HepG2 (cell line): ENCODE results near the gene ANKLE1. TPM values are rescaled to one million over a fixed set of nuclear protein-coding genes. Genes with fewer than 3 reads are reported as not detected.

Experiments used
- ATAC-seq: fragments of 200-7000 bp; cut with Tn5 transposase; 3 replicates; pipeline ENCODE4 v1.9.1; 2020; ENCODE audit warnings: mild to moderate bottlenecking, moderate library complexity
- BruUV-seq: library from RNA; stranded (reverse); fragments of 400-500 nt; replicated peaks from 2 replicates; lab custom pipeline; 2021; lab: Mats Ljungman, UMichigan
- CTCF ChIA-PET: fragments of 300-600 bp; formaldehyde crosslinking; extraction: SDS; loops from one replicate; lab custom pipeline; 2021; ENCODE audit warnings: low total read pairs, inconsistent platforms, low intra/inter-chr PET ratio; lab: Yijun Ruan, JAX
- POLR2A ChIA-PET: fragments of 350-600 bp; sonication (Branson Sonifier 250); formaldehyde crosslinking; loops from one replicate; lab custom pipeline; 2020; ENCODE audit warnings: antibody characterized with exemption, inconsistent platforms; lab: Yijun Ruan, JAX
- DNase-seq: peaks from one replicate; pipeline ENCODE4 v3.0.0-alpha.2; 2015; ENCODE audit warnings: low spot score
- FAIRE-seq: peaks from 3 replicates; lab custom pipeline; 2011; peaks lifted over from hg19 to GRCh38; lab: Jason Lieb, UNC
- H2AFZ ChIP-seq: one replicate; pipeline ENCODE4 v1.6.1; 2011; ENCODE audit warnings: low read length, inconsistent platforms
- H3K27ac ChIP-seq: fragments of 300-600 bp; 3 replicates; pipeline ENCODE4 v1.8.0; 2011; ENCODE audit warnings: mixed run types, mild to moderate bottlenecking, mixed read lengths, low read length, inconsistent platforms; ENCODE audit not compliant: insufficient read depth; ENCODE audit errors: extremely low read length
- H3K27me3 ChIP-seq, 2 experiments: fragments of 200-600 bp in 1 of 2; 2 replicates in 1 of 2; 3 replicates in 1 of 2; pipeline versions ENCODE4 v1.6.0 to v1.8.0; 2011; ENCODE audit warnings: low read length in 2 of 2, mild to moderate bottlenecking in 2 of 2, moderate library complexity in 2 of 2, inconsistent platforms in 1 of 2; ENCODE audit not compliant: insufficient read depth in 2 of 2, control insufficient read depth in 1 of 2
- H3K36me3 ChIP-seq, 2 experiments: fragments of 200-600 bp in 1 of 2; replicated peaks in 1 of 2; 2 replicates in 1 of 2; 3 replicates in 1 of 2; pipeline versions ENCODE4 v1.5.1 to v1.8.0; 2011; ENCODE audit warnings: low read length in 2 of 2, inconsistent platforms in 1 of 2; ENCODE audit not compliant: insufficient read depth in 2 of 2, control insufficient read depth in 1 of 2
- H3K4me1 ChIP-seq: 2 replicates; pipeline ENCODE4 v1.5.1; 2012; ENCODE audit warnings: low read length, inconsistent platforms; ENCODE audit not compliant: insufficient read depth
- H3K4me2 ChIP-seq: 2 replicates; pipeline ENCODE4 v1.6.0; 2011; ENCODE audit warnings: low read depth, low read length, inconsistent platforms
- H3K4me3 ChIP-seq, 3 experiments: fragments of 200-600 bp in 1 of 3; sonication (generic), shearing (Covaris generic) in 1 of 3; replicated peaks in 1 of 3; 2 replicates each; pipeline ENCODE4 v1.5.1; 2011 to 2016; ENCODE audit warnings: low read length in 3 of 3, inconsistent platforms in 2 of 3, low read depth in 2 of 3, mild to moderate bottlenecking in 2 of 3, control low read depth in 1 of 3, mixed read lengths in 1 of 3; ENCODE audit not compliant: insufficient read depth in 1 of 3
- H3K79me2 ChIP-seq: one replicate; pipeline ENCODE4 v1.6.1; 2011; ENCODE audit warnings: low read length, inconsistent platforms; ENCODE audit not compliant: insufficient read depth
- H3K9ac ChIP-seq: 2 replicates; pipeline ENCODE4 v1.6.0; 2011; ENCODE audit warnings: mild to moderate bottlenecking, low read depth, low read length, inconsistent platforms; ENCODE audit not compliant: insufficient read depth
- H3K9me3 ChIP-seq: 2 replicates; pipeline ENCODE4 v1.5.1; 2012; ENCODE audit warnings: mild to moderate bottlenecking, low read length
- H4K20me1 ChIP-seq: 2 replicates; pipeline ENCODE4 v1.6.0; 2011; ENCODE audit warnings: inconsistent platforms, mild to moderate bottlenecking, low read length, moderate library complexity; ENCODE audit not compliant: insufficient read depth
- CEBPG ChIP-seq: IDR thresholded peaks from 2 replicates; pipeline ENCODE4 v1.6.1; 2016
- CHD2 ChIP-seq: IDR thresholded peaks from 2 replicates; pipeline ENCODE4 v1.6.1; 2011; ENCODE audit warnings: low read depth, low read length, improper control_type of control experiment
- ESRRA ChIP-seq: sonication (generic); formaldehyde crosslinking; IDR thresholded peaks from 2 replicates; pipeline ENCODE4 v1.5.1; 2020; ENCODE audit warnings: mild to moderate bottlenecking, low read depth, missing genetic modification reagents
- MTA1 ChIP-seq: sonication (generic); formaldehyde crosslinking; IDR thresholded peaks from 2 replicates; pipeline ENCODE4 v1.4.0; 2020; ENCODE audit warnings: missing genetic modification reagents, mild to moderate bottlenecking, borderline replicate concordance
- MTF1 ChIP-seq: sonication (generic); formaldehyde crosslinking; IDR thresholded peaks from 2 replicates; pipeline ENCODE4 v1.5.0; 2020; ENCODE audit warnings: missing genetic modification reagents
- NFE2L2 ChIP-seq: fragments of 150-350 bp; IDR thresholded peaks from 2 replicates; pipeline ENCODE4 v1.6.1; 2014; ENCODE audit warnings: low read length
- POLR2A ChIP-seq, 2 experiments: IDR thresholded peaks; 2 replicates each; pipeline ENCODE4 v1.6.1; 2011; ENCODE audit warnings: low read depth in 2 of 2, low read length in 2 of 2, mild to moderate bottlenecking in 1 of 2, moderate library complexity in 1 of 2; ENCODE audit not compliant: insufficient read depth in 1 of 2
- POLR2AphosphoS5 ChIP-seq: IDR thresholded peaks from 2 replicates; pipeline ENCODE4 v1.6.1; 2012; ENCODE audit warnings: low read depth, low read length
- RCOR2 ChIP-seq: IDR thresholded peaks from 2 replicates; pipeline ENCODE4 v1.6.1; 2016; ENCODE audit warnings: missing biosample characterization, missing genetic modification reagents
- RFXANK ChIP-seq: IDR thresholded peaks from 2 replicates; pipeline ENCODE4 v1.6.1; 2016
- SMC3 ChIP-seq: IDR thresholded peaks from 2 replicates; pipeline ENCODE4 v1.6.1; 2011; ENCODE audit warnings: low read length, improper control_type of control experiment
- SRSF9 ChIP-seq: fragments of 200-400 bp; formaldehyde crosslinking; IDR thresholded peaks from 2 replicates; pipeline ENCODE4 v1.6.1; 2018; ENCODE audit warnings: borderline replicate concordance, mild to moderate bottlenecking, low read depth, low read length; ENCODE audit not compliant: insufficient read depth, poor library complexity, severe bottlenecking
- TBP ChIP-seq: sonication (generic); formaldehyde crosslinking; IDR thresholded peaks from 2 replicates; pipeline ENCODE4 v1.5.0; 2020; ENCODE audit warnings: missing genetic modification reagents
- WIZ ChIP-seq: sonication (generic); formaldehyde crosslinking; IDR thresholded peaks from 2 replicates; pipeline ENCODE4 v1.5.1; 2020; ENCODE audit warnings: mild to moderate bottlenecking, missing genetic modification reagents
- ZNF12 ChIP-seq: sonication (generic); formaldehyde crosslinking; IDR thresholded peaks from 2 replicates; pipeline ENCODE4 v1.5.0; 2020; ENCODE audit warnings: missing genetic modification reagents
- ZNF414 ChIP-seq: sonication (generic); formaldehyde crosslinking; IDR thresholded peaks from 2 replicates; pipeline ENCODE4 v1.5.0; 2020; ENCODE audit warnings: missing genetic modification reagents
- ZNF687 ChIP-seq: sonication (generic); formaldehyde crosslinking; IDR thresholded peaks from 2 replicates; pipeline ENCODE4 v1.5.1; 2020; ENCODE audit warnings: mild to moderate bottlenecking, missing genetic modification reagents, moderate library complexity
- ZNF709 ChIP-seq: sonication (generic); formaldehyde crosslinking; IDR thresholded peaks from 2 replicates; pipeline ENCODE4 v1.5.0; 2020; ENCODE audit warnings: mild to moderate bottlenecking, missing genetic modification reagents
- ZNF710 ChIP-seq: sonication (generic); formaldehyde crosslinking; IDR thresholded peaks from 2 replicates; pipeline ENCODE4 v1.5.0; 2020; ENCODE audit warnings: mild to moderate bottlenecking, missing genetic modification reagents, borderline replicate concordance
- WGBS: methylation state at CpG from one replicate; pipeline ENCODE4 v1.1.6; 2017; ENCODE audit warnings: low lambda C conversion rate; 5-methylcytosine and 5-hydroxymethylcytosine counted together
- in situ Hi-C: cut with HindIII; loops from 2 replicates; pipeline ENCODE4 v1.10.0; 2017; ENCODE audit warnings: low pct_unique_long_range_greater_than_20kb; ENCODE audit not compliant: extremely low pct_ligation_motif_present
- intact Hi-C: fragments of 100-400 bp; cut with micrococcal nuclease; formaldehyde crosslinking; loops from one replicate; pipeline ENCODE4 v1.10.0; 2022; ENCODE audit not compliant: unreplicated experiment
- polyA plus RNA-seq, 8 experiments: library from polyadenylated mRNA; depleted of rRNA in 3 of 8; stranded (reverse) in 7 of 8; unstranded in 1 of 8; fragments of >200 nt; fragmentation: Illumina TruSeq in 4 of 8; extraction: Trizol in 4 of 8; gene quantifications; 2 replicates each; pipeline versions ENCODE4 v1.2.1 to v1.2.3, GENCODE V29; 2011 to 2016; ENCODE audit warnings: low read depth in 4 of 8, missing spikeins in 1 of 8, mixed read lengths in 1 of 8; ENCODE audit not compliant: insufficient read depth in 1 of 8
- total RNA-seq, 5 experiments: library from RNA; depleted of rRNA; stranded (reverse); fragments of >200 nt; fragmentation: Illumina TruSeq; extraction: Trizol; gene quantifications; 2 replicates each; pipeline ENCODE4 v1.2.3, GENCODE V29; 2016; ENCODE audit warnings: low read depth in 1 of 5

ANKLE1 gene
- total and polyA plus RNA-seq, 2 of the 13 experiments (the other 11 are each of a cell fraction or from before 2014, with no cell fraction given) = 0.69 to 1.5 TPM

- Histone ChIP-seq H3K4me3 (peak overlapping the region; percentile 11 to 57 (median 34); a peak in 4 of 6 replicates), H4K20me1 (peaks cover 27% of the 10 kb centered on the region; the same call in 1 of the 2 replicates), H3K27me3 (no peaks in the 10 kb centered on the region), H3K36me3 (peaks cover 10 to 17% of the 10 kb centered on the region in 2 experiments; a peak in 4 of 5 replicates), H3K9me3 (no peaks in the 10 kb centered on the region), H3K79me2 (peaks cover 61% of the 10 kb centered on the region), H2AFZ (no peak overlapping the region), H3K4me2 (peak overlapping the region; percentile 70), H3K9ac (peak overlapping the region; percentile 48), H3K27ac (peak overlapping the region; percentile 82), H3K4me1 (peaks cover 69% of the 10 kb centered on the region)
- POLR2A ChIA-PET = interaction anchor here (1.2 to 9.0 kb wide), 8 partner anchors 8 to 35 kb away, joined by 3 to 178 read pairs (median 14); partner anchors contain the start of genes BABAM1, OCEL1 and USE1
- 75% methylated on average over 6 of the region's 6 CpGs for WGBS
- ATAC-seq (no peak), DNase-seq (no peak), FAIRE-seq (no peak)
- in situ Hi-C loops (no loop called here), intact Hi-C loops (no loop called here)
- no TSS peak for BruUV-seq
- CTCF ChIA-PET = no interaction called here
- TF ChIP-seq TBP (CRISPR knock-in tag) = no peak
- no peak for TF ChIP-seq RFXANK (CRISPR knock-in tag)
- no peak for TF ChIP-seq CEBPG (CRISPR knock-in tag)
- 0 out of 4 replicates have a peak, but pooled peaks of 1 of the 2 experiments have one; percentile 14 for TF ChIP-seq POLR2A (IDR thresholded peaks at IDR 0.05; ENCODE audit: insufficient read depth in 1 of 2, low read depth in 2 of 2, low read length in 2 of 2)
- TF ChIP-seq CHD2 = no peak
- 0 out of 2 replicates have a peak, but pooled peaks have one; percentile 10 for TF ChIP-seq POLR2AphosphoS5
- TF ChIP-seq NFE2L2 = no peak
- TF ChIP-seq RCOR2 (CRISPR knock-in tag) = no peak
- TF ChIP-seq ESRRA (CRISPR knock-in tag) = no peak
- peak; percentile 26 for TF ChIP-seq ZNF687 (CRISPR knock-in tag)
- no peak for TF ChIP-seq WIZ (CRISPR knock-in tag)
- 0 out of 2 replicates have a peak, but pooled peaks have one; percentile 2 for TF ChIP-seq ZNF709 (CRISPR knock-in tag)
- TF ChIP-seq ZNF12 = no peak
- 0 out of 2 replicates have a peak, but pooled peaks have one; percentile 2 for TF ChIP-seq ZNF414
- TF ChIP-seq SMC3 = no peak
- no peak for TF ChIP-seq ZNF710 (CRISPR knock-in tag)
- TF ChIP-seq MTA1 (CRISPR knock-in tag) = no peak
- TF ChIP-seq SRSF9 = no peak
- TF ChIP-seq MTF1 (CRISPR knock-in tag) = no peak
These were observed 40.8 kb upstream of the ANKLE1 start for GRCh38 chr19:17240826-17241399.
